ENCODE results near the gene NR4A2. TPM values are rescaled to one million over a fixed set of nuclear protein-coding genes. Genes with fewer than 3 reads are reported as not detected.

Gene NR4A2
- total RNA-seq, 1 donor from 2014 or later = 8.3 TPM

DNA sequence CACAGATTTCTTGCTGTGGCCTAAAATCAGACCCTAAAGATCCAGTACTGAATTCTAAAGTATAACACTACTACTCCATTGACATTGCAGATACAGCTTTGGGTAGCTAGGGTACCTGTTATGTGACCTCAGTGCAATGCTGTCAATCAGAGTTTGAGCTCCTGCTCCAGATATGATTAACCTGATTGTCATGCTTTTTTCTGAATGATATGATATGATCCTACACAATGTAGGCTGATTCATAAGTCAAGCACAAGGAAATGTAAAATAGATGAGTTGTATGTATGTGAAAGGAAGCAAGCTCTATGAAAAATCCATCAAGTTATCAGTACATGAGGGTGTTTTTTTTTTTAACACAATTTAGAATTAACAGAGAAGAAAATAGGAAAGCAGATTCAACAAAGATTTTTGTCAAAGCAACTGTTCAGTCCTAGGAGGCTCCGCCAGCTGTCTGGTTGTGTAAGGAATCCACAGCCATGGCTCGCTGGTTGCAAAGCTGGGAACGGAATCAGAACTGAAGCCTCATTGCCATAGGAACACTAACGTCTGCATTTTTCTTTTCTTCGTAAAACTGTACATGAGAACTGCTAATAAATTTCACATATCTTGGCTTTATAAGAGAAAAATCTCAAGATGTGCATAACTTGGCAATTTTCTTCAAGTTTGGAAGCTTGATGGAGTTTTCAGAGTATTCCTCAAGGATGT lies 52.9 kb downstream of the NR4A2 start:
- Mint-ChIP-seq H3K4me3 (ENCODE audit: low read depth) (no peak overlapping the region), H3K9me3 (ENCODE audit: low read depth) (no peaks in the 10 kb centered on the region), H3K27me3 (no peaks in the 10 kb centered on the region), H3K36me3 (ENCODE audit: insufficient read depth) (no peaks in the 10 kb centered on the region), H3K27ac (no peak overlapping the region), H3K4me1 (ENCODE audit: low read depth) (peaks cover 12% of the 10 kb centered on the region)
- DNase-seq (ENCODE audit: low spot score, unreplicated experiment) = no peak
- TF ChIP-seq, protein P1, sequence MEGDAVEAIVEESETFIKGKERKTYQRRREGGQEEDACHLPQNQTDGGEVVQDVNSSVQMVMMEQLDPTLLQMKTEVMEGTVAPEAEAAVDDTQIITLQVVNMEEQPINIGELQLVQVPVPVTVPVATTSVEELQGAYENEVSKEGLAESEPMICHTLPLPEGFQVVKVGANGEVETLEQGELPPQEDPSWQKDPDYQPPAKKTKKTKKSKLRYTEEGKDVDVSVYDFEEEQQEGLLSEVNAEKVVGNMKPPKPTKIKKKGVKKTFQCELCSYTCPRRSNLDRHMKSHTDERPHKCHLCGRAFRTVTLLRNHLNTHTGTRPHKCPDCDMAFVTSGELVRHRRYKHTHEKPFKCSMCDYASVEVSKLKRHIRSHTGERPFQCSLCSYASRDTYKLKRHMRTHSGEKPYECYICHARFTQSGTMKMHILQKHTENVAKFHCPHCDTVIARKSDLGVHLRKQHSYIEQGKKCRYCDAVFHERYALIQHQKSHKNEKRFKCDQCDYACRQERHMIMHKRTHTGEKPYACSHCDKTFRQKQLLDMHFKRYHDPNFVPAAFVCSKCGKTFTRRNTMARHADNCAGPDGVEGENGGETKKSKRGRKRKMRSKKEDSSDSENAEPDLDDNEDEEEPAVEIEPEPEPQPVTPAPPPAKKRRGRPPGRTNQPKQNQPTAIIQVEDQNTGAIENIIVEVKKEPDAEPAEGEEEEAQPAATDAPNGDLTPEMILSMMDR (IDR thresholded peaks at IDR 0.05; ENCODE audit: unreplicated experiment) = no peak

Other genes starting within 250 kb of the NR4A2 start
- gene GPD2, start 103.7 kb upstream of the NR4A2 start, total RNA-seq = 43.3 and 49.5 TPM in 2 replicates

All from progenitor cell of endocrine pancreas (in vitro differentiated cells).